Epithelial cell of proximal tubule (primary cell): ENCODE data around the gene EGFR. TPM values are rescaled to one million over a fixed set of nuclear protein-coding genes. Genes with fewer than 3 reads are reported as not detected.

ENCODE experiments used
- DNase-seq: peaks from one replicate; pipeline ENCODE4 v3.0.0-alpha.2; 2011; ENCODE audit warnings: low read depth
- H3K4me3 ChIP-seq: 2 replicates; pipeline ENCODE4 v1.5.1; 2011; ENCODE audit warnings: low read depth, mild to moderate bottlenecking, low read length
- CTCF ChIP-seq: conservative IDR thresholded peaks from 2 replicates; pipeline ENCODE4 v1.5.1; 2012; ENCODE audit warnings: low read depth, mild to moderate bottlenecking, low read length
- total RNA-seq: library from RNA; depleted of rRNA; stranded (reverse); fragments of >200 nt; gene quantifications from 2 replicates; pipeline ENCODE4 v1.2.3, GENCODE V29; 2015

EGFR gene
- total RNA-seq, 1 donor from 2014 or later, result 48.1 TPM

GRCh38 chr7:55149001-55149400 lies 130.2 kb downstream of the EGFR start:
- no peak for DNase-seq
- TF ChIP-seq CTCF, result no peak
- no peak overlapping the region for H3K4me3 ChIP-seq

- no peak for DNase-seq
- H3K4me3 ChIP-seq, result no peak overlapping the region
- no peak for TF ChIP-seq CTCF
These were observed 131.3 kb downstream of the EGFR start for GRCh38 chr7:55150166-55150565.

GRCh38 chr7:55150709-55151451 lies 132.1 kb downstream of the EGFR start:
- no peak for DNase-seq
- TF ChIP-seq CTCF, result no peak
- H3K4me3 ChIP-seq, result no peak overlapping the region

GRCh38 chr7:55152516-55152915 lies 133.7 kb downstream of the EGFR start:
- TF ChIP-seq CTCF, result no peak
- no peak overlapping the region for H3K4me3 ChIP-seq
- DNase-seq, result no peak

- no peak for TF ChIP-seq CTCF
These were observed 135.3 kb downstream of the EGFR start for GRCh38 chr7:55154096-55154495.

GRCh38 chr7:55155351-55156117 lies 136.7 kb downstream of the EGFR start:
- no peak for DNase-seq

More at GRCh38 chr7:55154096-55154495, 135.3 kb downstream of the EGFR start:
- no peak for DNase-seq
- no peak overlapping the region for H3K4me3 ChIP-seq

More at GRCh38 chr7:55155351-55156117, 136.7 kb downstream of the EGFR start:
- TF ChIP-seq CTCF, result no peak
- no peak overlapping the region for H3K4me3 ChIP-seq
